Measurements from ENCODE around the gene BARX2. TPM values are rescaled to one million over a fixed set of nuclear protein-coding genes. Genes with fewer than 3 reads are reported as not detected.

The BARX2 gene
- total and polyA plus RNA-seq, 2 experiments from 2014 or later, result 0.32 to 0.36 TPM

DNA sequence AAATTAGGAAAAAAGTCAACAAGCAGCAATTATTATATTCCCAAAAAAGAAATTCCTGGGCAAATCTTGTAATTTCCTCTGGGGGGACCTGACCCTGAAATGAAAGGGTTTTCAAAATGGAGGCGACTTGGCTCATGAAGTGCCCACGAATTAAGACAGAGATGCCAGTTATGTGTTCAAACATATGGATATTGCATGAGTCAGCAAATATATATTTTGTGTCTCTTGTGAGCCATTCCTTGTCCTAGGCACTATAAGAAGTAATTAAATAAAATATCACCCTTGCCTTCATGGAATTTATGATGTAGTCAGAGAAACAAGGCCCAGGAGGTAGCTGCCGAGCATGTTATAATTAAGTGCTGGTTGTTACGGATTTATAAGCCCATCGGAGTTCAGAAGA is 68.6 kb downstream of the BARX2 start:
- H3K9me3 ChIP-seq (ENCODE audit: low read depth), result no peaks in the 10 kb centered on the region

GRCh38 chr11:129445226-129445625 is 69.6 kb downstream of the BARX2 start:
- no peak for DNase-seq (ENCODE audit: low read depth in 1 of 2, low spot score in 1 of 2)
- Histone ChIP-seq H3K4me1 (ENCODE audit: low read depth) (no peaks in the 10 kb centered on the region), H3K9me3 (ENCODE audit: low read depth) (no peaks in the 10 kb centered on the region), H3K27me3 (no peaks in the 10 kb centered on the region), H3K27ac (no peak overlapping the region), H3K36me3 (no peaks in the 10 kb centered on the region), H3K4me3 (no peak overlapping the region)
- TF ChIP-seq CTCF (IDR thresholded peaks at IDR 0.05; ENCODE audit: low read depth, low read length), result no peak

More for the DNA sequence above, 68.6 kb downstream of the BARX2 start:
- no peak for TF ChIP-seq CTCF (IDR thresholded peaks at IDR 0.05; ENCODE audit: low read depth, low read length)
- Histone ChIP-seq H3K27ac (no peak overlapping the region), H3K4me1 (ENCODE audit: low read depth) (no peaks in the 10 kb centered on the region), H3K27me3 (no peaks in the 10 kb centered on the region), H3K4me3 (no peak overlapping the region), H3K36me3 (no peaks in the 10 kb centered on the region)
- DNase-seq (ENCODE audit: low read depth in 1 of 2, low spot score in 1 of 2), result no peak

GRCh38 chr11:129446572-129446971 is 70.9 kb downstream of the BARX2 start:
- Histone ChIP-seq H3K9me3 (ENCODE audit: low read depth) (no peaks in the 10 kb centered on the region), H3K4me3 (no peak overlapping the region), H3K27me3 (no peaks in the 10 kb centered on the region), H3K4me1 (ENCODE audit: low read depth) (no peaks in the 10 kb centered on the region), H3K36me3 (no peaks in the 10 kb centered on the region), H3K27ac (no peak overlapping the region)
- DNase-seq (ENCODE audit: low read depth in 1 of 2, low spot score in 1 of 2), result no peak
- TF ChIP-seq CTCF (IDR thresholded peaks at IDR 0.05; ENCODE audit: low read depth, low read length), result no peak

DNA sequence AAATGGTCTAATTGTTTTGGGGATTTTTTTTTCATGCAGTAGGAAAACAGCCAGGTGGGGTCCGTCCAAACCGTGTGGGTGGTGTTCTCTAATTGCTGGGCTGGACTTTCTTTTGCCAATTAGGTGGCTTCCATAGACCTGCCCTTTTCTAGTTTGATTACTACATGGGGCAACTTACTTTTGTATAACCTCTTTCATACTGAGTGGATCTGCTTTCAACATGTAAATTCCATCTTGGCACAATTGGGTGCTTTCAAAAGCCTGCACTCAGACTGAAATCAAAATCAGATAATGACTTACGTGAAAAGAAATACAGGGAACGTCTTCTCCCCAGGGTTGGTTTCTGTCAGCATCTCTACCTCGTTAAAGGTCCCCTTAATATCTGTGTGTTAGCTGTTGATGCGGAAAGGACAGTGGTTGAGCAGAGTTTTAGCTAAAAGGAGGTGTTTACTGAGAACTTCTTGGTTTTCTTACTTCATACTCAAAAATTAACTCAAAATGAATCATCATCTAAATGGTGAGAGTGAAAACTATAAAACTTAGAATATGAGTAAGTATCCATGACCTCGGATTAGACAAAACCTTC is 72.1 kb downstream of the BARX2 start:
- H3K36me3 ChIP-seq, result no peaks in the 10 kb centered on the region
- H3K4me3 ChIP-seq, result no peak overlapping the region
- H3K27me3 ChIP-seq, result no peaks in the 10 kb centered on the region
- no peak for DNase-seq (ENCODE audit: low read depth in 1 of 2, low spot score in 1 of 2)
- no peaks in the 10 kb centered on the region for H3K4me1 ChIP-seq (ENCODE audit: low read depth)
- TF ChIP-seq CTCF (IDR thresholded peaks at IDR 0.05; ENCODE audit: low read depth, low read length), result no peak
- H3K9me3 ChIP-seq (ENCODE audit: low read depth), result no peaks in the 10 kb centered on the region
- no peak overlapping the region for H3K27ac ChIP-seq

GRCh38 chr11:129451524-129451923 is 75.9 kb downstream of the BARX2 start:
- DNase-seq (ENCODE audit: low read depth in 1 of 2, low spot score in 1 of 2), result peak; percentile 0 to 61
- Histone ChIP-seq H3K27ac (no peak overlapping the region), H3K36me3 (no peaks in the 10 kb centered on the region), H3K27me3 (no peaks in the 10 kb centered on the region), H3K4me3 (no peak overlapping the region), H3K4me1 (ENCODE audit: low read depth) (no peaks in the 10 kb centered on the region), H3K9me3 (ENCODE audit: low read depth) (no peaks in the 10 kb centered on the region)
- TF ChIP-seq CTCF (IDR thresholded peaks at IDR 0.05; ENCODE audit: low read depth, low read length), result no peak

Data from cardiac muscle cell (in vitro differentiated cells and primary cell).